ENCODE data around the gene GLIS1. TPM values are rescaled to one million over a fixed set of nuclear protein-coding genes. Genes with fewer than 3 reads are reported as not detected.

GLIS1 gene
- total RNA-seq, 1 experiment from 2014 or later: 3.0 TPM

DNA sequence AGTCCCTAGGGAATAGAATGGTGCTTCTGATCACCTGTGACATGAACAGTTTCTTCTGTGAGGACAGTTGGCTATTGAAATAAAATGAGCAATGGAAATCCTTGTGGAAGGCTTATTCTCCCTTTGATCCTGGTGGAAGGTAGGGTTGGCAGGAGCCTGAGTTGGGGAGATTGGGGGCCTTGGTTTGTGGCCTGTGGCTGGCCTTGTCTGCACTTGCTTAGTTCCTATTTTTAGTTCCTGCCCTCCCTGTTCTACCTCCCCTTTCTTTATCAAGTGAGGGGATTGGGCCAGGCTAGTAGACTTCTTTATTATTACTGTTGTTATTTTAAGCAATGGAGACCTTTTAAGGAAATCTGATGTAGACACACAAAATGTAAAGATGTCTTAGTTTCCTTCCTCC, 271.6 kb downstream of the GLIS1 start:
- no peak for DNase-seq (ENCODE audit: low read depth)

DNA sequence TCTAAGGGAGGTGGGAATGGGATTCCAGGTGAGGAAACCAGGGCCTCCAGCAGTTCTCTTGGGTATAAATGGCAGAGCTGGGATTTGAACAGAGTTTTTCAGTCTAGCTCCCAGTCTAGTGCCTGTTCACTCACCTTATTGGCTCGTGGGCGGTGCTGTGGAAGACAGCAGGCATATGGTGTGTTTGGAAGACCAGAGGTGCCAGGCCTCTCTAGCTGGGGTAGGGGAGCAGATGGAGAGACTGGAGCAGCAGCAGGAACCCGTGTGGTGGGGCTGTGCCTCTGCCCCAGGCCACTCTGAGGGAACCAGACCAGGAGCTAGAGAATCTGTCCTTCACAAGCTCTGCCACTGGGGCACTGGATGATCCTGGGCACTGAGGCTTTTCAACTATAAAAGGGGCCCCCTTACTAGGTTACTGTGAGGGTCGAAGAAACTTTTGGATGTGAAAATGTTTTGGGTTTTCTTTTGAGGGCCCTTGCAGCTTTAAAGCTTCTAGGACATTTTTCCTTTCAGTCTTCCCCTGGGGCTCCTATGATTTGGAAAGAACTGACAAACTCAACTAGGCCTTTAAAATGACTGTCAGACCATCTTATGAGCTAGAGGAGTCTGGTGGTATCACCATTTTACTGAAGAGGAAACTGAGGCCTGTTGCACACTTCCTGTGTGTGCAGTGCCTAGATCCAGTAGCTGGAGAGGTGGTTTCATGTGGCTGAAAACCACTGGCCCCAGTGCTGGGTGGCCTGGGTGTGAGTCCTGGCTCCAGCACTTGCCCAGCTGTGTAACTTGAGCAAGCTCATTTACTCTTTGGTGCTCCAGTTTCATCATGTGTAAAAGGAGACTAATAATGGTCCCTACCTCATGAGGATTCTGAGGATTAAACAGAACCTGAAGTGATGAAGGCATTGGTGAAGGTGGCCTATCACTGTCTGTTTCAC, 273.7 kb downstream of the GLIS1 start:
- no peak for DNase-seq (ENCODE audit: low read depth)

DNA sequence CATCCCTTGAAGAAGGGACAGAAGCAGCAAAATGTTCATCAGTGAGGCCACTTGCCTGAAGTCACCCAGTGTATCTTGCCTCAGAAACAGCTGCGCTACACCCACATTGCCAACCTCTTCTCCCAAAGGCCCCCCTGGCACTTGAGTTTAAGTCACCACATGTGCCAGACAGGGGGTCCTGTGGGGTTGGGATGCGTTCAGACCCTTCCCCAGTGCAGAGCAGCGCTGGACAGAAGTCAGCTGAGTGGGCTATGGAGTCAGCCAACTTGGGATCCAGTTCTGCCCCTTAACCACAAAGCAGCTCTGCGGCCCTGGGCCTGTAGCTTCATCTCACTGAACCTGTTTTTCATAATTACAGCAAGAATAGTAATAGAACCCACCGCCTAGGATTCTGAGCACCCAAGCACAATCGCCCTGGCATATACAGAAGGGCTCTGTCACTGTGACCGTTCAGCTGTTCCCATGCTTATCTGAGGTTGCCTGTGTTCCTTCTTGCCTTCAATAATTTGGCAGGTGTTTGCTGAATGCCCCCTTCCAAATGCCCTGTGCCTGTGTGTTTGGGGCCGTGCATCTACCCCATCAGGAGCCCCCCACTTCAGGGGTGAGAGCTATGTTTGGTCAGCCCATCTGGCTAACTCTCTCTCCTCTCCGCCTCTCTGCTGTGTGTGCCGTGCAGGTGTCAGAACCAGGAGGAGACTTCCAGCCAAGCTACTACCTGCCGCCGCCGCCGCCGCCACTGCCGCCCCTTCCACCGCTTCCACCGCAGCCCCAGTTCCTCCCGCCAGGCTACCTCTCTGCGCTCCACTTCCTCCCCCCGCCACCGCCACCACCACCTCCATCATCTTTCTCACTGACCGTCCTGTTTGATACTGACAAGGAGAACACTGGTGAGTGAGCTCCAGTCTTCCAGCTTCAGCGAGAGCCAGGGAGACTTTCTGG, 274.7 kb downstream of the GLIS1 start:
- no peak for DNase-seq (ENCODE audit: low read depth)

DNA sequence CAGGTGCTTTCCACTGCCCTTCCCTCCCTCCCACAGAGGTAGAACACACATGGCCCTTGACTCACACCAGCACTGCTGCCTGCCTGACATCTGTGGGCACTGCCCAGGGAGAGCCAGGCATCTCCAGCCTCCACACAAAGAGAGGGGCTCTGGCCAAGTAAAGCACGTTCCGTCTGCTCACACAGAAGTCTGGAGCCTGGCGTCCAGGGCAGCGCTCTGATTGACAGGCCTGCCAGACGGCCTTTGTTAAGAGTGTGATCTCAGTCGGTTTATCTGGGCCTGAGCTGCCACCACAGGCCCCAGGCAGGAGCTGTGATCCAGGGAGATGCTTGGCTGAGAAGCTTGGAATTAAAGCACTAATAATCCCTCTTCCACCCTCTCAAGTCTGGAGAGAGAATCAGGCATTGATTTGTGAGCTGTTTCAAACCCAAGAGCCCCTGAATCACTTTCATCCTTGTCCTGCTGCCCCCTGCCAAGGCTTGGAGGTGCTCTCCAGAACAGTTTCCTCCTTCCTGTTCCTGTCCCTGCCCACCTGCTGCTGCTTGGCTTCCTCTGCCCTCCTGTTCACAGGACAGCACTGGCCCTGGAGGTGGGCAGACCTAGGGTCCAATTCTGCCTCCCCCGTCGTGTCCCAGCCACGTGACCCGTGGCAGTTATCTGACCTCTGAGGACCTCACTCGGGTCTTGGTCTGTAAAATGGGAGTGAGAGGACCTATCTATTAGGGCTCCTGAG, 276.0 kb downstream of the GLIS1 start:
- DNase-seq (ENCODE audit: low read depth): no peak

DNA sequence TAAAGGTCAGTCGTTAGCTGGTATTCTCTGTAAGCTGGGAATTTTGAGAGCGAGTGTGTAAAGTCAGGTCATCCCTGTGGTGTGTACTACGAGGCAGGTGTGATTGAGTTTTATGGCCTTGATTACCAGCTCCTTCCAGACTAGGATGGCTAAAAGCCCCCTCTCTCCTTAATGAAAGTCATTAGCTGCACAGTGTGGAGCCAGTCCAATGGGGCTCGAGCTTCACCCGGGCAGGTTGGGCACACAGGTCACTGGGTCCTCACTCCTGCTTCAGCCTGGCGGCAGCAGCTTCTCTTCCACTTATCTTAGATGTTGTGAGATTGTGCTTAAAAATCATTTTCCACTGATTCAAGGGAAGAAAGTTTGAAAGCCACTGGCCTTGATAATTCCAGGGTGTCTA, 276.8 kb downstream of the GLIS1 start:
- no peak for DNase-seq (ENCODE audit: low read depth)

DNA sequence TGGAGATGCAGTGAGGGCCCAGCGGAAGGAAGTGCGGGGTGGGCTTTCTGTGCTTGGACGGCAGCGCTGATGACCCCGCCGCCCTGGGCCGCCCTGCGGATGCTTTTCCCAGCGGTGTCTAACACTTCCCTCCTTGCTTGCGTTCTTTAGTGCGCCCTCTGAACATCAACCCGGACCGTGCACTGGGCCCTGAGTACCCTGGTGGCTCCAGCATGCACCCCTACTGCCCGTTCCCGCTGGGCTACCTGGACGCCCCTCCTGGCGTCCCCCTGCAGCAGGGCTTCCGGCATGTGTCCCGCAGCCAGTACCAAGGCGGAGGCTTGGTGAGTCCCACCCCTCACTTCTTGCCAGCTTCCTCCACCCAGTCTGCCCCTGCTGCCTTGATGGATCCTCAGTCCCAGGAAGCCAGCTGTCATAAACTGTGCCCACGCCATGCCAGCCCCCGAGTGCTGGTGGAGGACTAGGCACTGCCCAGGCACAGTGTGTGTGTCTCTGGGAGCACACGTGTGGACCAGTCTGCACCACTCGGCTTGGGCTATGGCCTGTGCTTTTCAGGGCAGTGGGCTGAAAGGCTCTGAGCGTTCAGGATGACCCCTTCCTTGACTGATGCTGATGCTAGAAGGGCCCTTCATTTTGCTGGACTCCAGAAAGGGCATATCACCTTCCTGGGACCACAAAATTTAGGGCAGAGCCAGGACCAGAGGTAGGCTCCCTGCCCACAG, 277.5 kb downstream of the GLIS1 start:
- no peak for DNase-seq (ENCODE audit: low read depth)

DNA sequence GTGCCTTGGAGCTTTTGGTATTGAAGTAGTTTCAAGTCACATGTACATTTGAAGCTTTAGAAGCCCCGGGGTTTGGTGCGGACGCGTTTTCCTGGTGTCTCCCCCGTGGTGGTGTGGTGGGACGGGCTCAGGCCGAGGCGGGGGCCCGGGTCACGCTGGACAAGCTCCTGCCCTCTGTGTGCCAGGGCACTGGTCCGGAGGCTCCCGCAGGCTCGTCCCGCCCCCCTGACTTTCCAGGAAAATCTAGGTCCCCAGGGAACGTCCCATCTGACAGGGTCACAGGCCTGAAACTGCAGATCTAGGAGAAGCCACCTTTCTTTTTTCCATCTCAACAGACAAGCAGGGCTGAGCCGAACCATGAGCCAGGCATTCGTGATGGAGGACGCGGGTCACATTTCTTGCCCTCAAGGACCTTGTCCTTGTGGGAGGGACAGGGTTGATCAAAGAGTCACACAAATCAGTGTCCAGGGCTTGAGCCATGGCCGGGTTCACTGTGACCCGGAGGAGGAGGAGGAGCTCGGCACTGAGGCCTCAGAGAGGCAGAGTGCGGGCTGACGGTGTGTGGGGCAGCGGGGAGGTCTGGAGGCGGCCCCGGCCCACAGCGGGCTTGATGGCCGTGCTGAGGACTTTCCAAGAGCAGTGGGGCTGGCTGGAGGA, 278.2 kb downstream of the GLIS1 start:
- no peak for DNase-seq (ENCODE audit: low read depth)

DNA sequence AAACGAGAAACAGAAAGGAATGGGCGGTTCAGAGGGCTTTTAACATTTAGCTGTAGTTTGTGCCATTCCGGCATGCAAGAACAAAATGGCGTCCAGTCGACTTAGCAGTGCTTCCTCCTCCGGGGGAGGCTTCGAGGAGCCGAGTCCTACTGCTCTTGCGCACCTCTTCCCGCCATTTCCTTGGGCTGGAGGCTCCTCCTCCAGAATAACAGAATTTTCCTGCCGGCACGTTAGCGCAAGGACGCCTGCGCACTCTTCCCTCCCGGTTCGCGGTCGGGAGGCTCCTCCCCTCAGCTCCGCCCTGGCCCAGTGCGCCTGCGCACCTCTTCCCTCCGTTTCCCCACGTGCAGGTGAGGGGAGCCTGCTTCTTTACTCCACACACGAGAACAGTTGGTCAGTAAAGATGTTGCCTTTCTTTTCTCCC, 278.7 kb downstream of the GLIS1 start:
- no peak for DNase-seq (ENCODE audit: low read depth)

DNA sequence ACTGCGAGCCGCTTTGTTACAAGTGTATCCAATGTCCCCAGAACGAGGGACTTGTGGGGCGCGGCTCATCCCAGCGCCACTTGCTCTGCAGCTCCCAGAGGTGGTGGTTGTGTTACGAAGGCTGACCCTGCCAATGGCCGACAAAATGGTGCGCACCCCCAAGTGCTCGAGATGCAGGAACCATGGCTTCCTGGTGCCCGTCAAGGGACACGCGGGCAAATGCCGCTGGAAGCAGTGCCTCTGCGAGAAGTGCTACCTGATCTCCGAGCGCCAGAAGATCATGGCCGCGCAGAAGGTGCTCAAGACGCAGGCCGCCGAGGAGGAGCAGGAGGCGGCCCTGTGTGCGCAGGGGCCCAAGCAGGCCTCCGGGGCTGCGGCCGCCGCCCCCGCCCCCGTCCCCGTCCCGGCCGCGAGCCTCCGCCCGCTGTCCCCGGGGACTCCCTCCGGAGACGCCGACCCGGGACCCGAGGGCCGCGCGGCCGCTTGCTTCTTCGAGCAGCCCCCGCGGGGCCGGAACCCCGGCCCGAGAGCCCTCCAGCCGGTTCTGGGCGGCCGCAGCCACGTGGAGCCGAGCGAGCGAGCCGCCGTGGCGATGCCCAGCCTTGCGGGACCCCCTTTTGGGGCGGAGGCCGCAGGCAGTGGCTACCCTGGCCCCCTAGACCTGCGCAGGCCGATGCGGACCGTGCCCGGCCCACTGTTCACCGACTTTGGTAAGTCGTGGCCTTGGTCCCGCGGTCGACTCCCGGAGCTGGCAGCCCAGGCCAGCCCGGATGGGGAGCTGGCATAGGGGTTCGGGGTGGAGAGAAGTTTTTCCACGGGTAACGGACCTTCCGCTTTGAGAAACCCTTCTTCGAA, 279.4 kb downstream of the GLIS1 start, which contains the start of gene DMRTB1:
Gene DMRTB1 (plus strand): TSS at position 79 of the 855 bp plus-strand sequence. CDS start 55 bp downstream, at position 134.
- DNase-seq (ENCODE audit: low read depth): no peak

DNA sequence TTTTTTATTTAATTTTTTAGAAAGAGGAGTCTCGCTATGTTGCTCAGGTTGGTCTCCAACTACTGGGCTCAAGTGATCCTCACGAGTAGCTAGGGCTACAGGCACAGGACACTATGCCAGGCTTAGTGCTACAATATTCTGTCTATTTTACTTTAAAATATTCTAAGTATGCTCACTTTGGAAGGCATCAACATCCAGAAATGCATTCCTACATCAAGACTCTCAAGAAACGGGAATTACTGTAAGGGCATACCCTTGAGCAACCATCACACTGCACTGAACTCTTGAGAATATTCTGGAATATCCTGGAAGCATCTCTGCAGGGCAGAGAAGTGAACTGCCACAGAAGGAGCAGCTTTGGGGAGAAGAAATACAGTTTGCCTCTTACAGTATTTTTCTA, 280.3 kb downstream of the GLIS1 start:
- DNase-seq (ENCODE audit: low read depth): no peak

Other genes starting within 250 kb of the GLIS1 start
- 78.3 and 89.1 TPM in 2 replicates for gene NDC1, start 99.1 kb upstream of the GLIS1 start, total RNA-seq (2014; rRNA removed; shearing (Covaris generic))
- gene YIPF1, start 150.6 kb upstream of the GLIS1 start, total RNA-seq (2014; rRNA removed; shearing (Covaris generic)): 19.7 and 20.9 TPM in 2 replicates
- not detected in 2 replicates for gene DIO1, start 155.0 kb upstream of the GLIS1 start, total RNA-seq (2014; rRNA removed; shearing (Covaris generic))
- 57.0 and 67.2 TPM in 2 replicates for gene IFT25, start 206.5 kb upstream of the GLIS1 start, total RNA-seq (2014; rRNA removed; shearing (Covaris generic))
- gene LRRC42, start 207.2 kb upstream of the GLIS1 start, total RNA-seq (2014; rRNA removed; shearing (Covaris generic)): 39.8 and 43.8 TPM in 2 replicates

All from Daoy (cell line).